Activated effector memory CD4-positive, alpha-beta T cell treated with anti-CD3 and anti-CD28 coated beads, Interleukin-2, amount 50 U/mL, for 16 hours (primary cell): Measurements from ENCODE around the gene BLZF1.
A peak's percentile ranks its signal among the peaks of the same experiment; 100 is the strongest.
"Not testable (repeated sequence)": the region's sequence is repeated elsewhere in the genome, so short reads cannot be mapped to it uniquely, and the experiment has no call there.

Experiments used
- DNase-seq: peaks from one replicate; pipeline ENCODE4 v3.0.0-alpha.2; 2020

BLZF1 gene

GRCh38 chr1:169363046-169363730 lies 4.8 kb upstream of the BLZF1 start:
- DNase-seq: peak; percentile 68

GRCh38 chr1:169364948-169365347 lies 3.0 kb upstream of the BLZF1 start:
- DNase-seq: no peak

- DNase-seq: no peak
Measured at GRCh38 chr1:169367096-169367685, 804 bp upstream of the BLZF1 start.

GRCh38 chr1:169368406-169368769 lies 393 bp downstream of the BLZF1 start:
- peak; percentile 76 for DNase-seq

GRCh38 chr1:169371404-169371803 lies 3.4 kb downstream of the BLZF1 start:
- DNase-seq: no peak

- DNase-seq: no peak
Measured at GRCh38 chr1:169381162-169381561, 13.2 kb downstream of the BLZF1 start.

- DNase-seq: no peak
Measured at GRCh38 chr1:169383449-169383848, 15.5 kb downstream of the BLZF1 start.

- DNase-seq: no peak
Measured at GRCh38 chr1:169387399-169387798, 19.4 kb downstream of the BLZF1 start.

- no peak for DNase-seq
Measured at GRCh38 chr1:169390303-169390702, 22.3 kb downstream of the BLZF1 start.

- DNase-seq: no peak
Measured at GRCh38 chr1:169392406-169392805, 24.4 kb downstream of the BLZF1 start.

GRCh38 chr1:169395955-169396354 lies 28.0 kb downstream of the BLZF1 start:
- no peak for DNase-seq

GRCh38 chr1:169402578-169402977 lies 34.6 kb downstream of the BLZF1 start:
- DNase-seq: not testable (repeated sequence)

GRCh38 chr1:169408340-169408739 lies 40.3 kb downstream of the BLZF1 start:
- not testable (repeated sequence) for DNase-seq

GRCh38 chr1:169414952-169415351 lies 47.0 kb downstream of the BLZF1 start:
- no peak for DNase-seq

GRCh38 chr1:169421309-169421708 lies 53.3 kb downstream of the BLZF1 start:
- no peak for DNase-seq

- no peak for DNase-seq
Measured at GRCh38 chr1:169426174-169426705, 58.2 kb downstream of the BLZF1 start.

GRCh38 chr1:169427081-169427641 lies 59.2 kb downstream of the BLZF1 start, which contains the start of gene CCDC181:
CCDC181 (minus strand) TSS chr1:169427474; CDS start chr1:169424927, 2,547 bp downstream.
- peak; percentile 72 for DNase-seq
